SU-DHL-6 (cell line): ENCODE results near the gene KCNC1.
A peak's percentile ranks its signal among the peaks of the same experiment; 100 is the strongest.

Source experiments
- H2AFZ ChIP-seq: fragments of 200-600 bp; sonication (generic); 2 replicates; pipeline ENCODE4 v1.6.1; 2014; ENCODE audit warnings: low read depth, mild to moderate bottlenecking, moderate library complexity, mixed read lengths, antibody characterized with exemption, low read length; ENCODE audit not compliant: severe bottlenecking
- H3F3A ChIP-seq: fragments of 200-600 bp; shearing (Covaris generic); 2 replicates; pipeline ENCODE4 v1.6.0; 2016; ENCODE audit warnings: antibody characterized with exemption, mild to moderate bottlenecking; ENCODE audit not compliant: insufficient read depth
- H3K27ac ChIP-seq: fragments of 200-600 bp; sonication (generic); 2 replicates; pipeline ENCODE4 v1.5.1; 2016; ENCODE audit warnings: low read depth, mild to moderate bottlenecking, low read length, moderate library complexity, mixed read lengths
- H3K27me3 ChIP-seq: fragments of 200-600 bp; sonication (generic), shearing (Covaris generic); 2 replicates; pipeline ENCODE4 v1.6.0; 2014; ENCODE audit warnings: mild to moderate bottlenecking, low read length
- H3K36me3 ChIP-seq: fragments of 200-600 bp; sonication (generic); 2 replicates; pipeline ENCODE4 v1.6.1; 2014; ENCODE audit warnings: mild to moderate bottlenecking, low read length, mixed read lengths
- H3K4me2 ChIP-seq: fragments of 300-600, 200-600 bp; shearing (Covaris generic), sonication (generic); 2 replicates; pipeline ENCODE4 v1.6.0; 2014; ENCODE audit warnings: low read length, low read depth, mild to moderate bottlenecking; ENCODE audit not compliant: poor library complexity, severe bottlenecking
- H3K4me3 ChIP-seq: fragments of 200-600 bp; sonication (generic); 2 replicates; pipeline ENCODE4 v1.5.1; 2014; ENCODE audit warnings: antibody characterized with exemption, low read length, mild to moderate bottlenecking, mixed read lengths; ENCODE audit not compliant: insufficient read depth, poor library complexity, severe bottlenecking
- H3K79me2 ChIP-seq: fragments of 200-600 bp; sonication (generic); 2 replicates; pipeline ENCODE4 v1.6.1; 2014; ENCODE audit warnings: mild to moderate bottlenecking, low read length, moderate library complexity; ENCODE audit not compliant: insufficient read depth
- H3K9ac ChIP-seq: fragments of 200-600 bp; sonication (generic); 2 replicates; pipeline ENCODE4 v1.7.0; 2014; ENCODE audit warnings: mild to moderate bottlenecking, low read length
- H3K9me2 ChIP-seq: fragments of 200-600 bp; sonication (generic); replicated peaks from 2 replicates; pipeline ENCODE4 v1.6.1; 2014; ENCODE audit warnings: low read length; ENCODE audit not compliant: insufficient read depth
- H3K9me3 ChIP-seq: fragments of 200-600 bp; sonication (generic); 2 replicates; pipeline ENCODE4 v1.6.1; 2014; ENCODE audit warnings: low read length, mixed read lengths; ENCODE audit not compliant: insufficient read depth
- H4K20me1 ChIP-seq: fragments of 200-600 bp; sonication (generic); 2 replicates; pipeline ENCODE4 v1.6.1; 2014; ENCODE audit warnings: low read depth, mild to moderate bottlenecking, antibody characterized with exemption, low read length, moderate library complexity, mixed read lengths
- EZH2phosphoT487 ChIP-seq: fragments of 200-600 bp; sonication (generic), shearing (Covaris generic); conservative IDR thresholded peaks from 2 replicates; pipeline ENCODE4 v1.6.1; 2018; ENCODE audit warnings: mild to moderate bottlenecking, antibody characterized with exemption, low read length, moderate library complexity, mixed read lengths
- TF ChIP-seq, protein P1 (sequence below): fragments of 200-600 bp; sonication (generic); IDR thresholded peaks from one replicate; pipeline ENCODE4 v1.5.1; 2017; ENCODE audit warnings: antibody characterized with exemption, mild to moderate bottlenecking, low read length, moderate library complexity; ENCODE audit not compliant: insufficient read depth, poor library complexity, severe bottlenecking

The KCNC1 gene

DNA sequence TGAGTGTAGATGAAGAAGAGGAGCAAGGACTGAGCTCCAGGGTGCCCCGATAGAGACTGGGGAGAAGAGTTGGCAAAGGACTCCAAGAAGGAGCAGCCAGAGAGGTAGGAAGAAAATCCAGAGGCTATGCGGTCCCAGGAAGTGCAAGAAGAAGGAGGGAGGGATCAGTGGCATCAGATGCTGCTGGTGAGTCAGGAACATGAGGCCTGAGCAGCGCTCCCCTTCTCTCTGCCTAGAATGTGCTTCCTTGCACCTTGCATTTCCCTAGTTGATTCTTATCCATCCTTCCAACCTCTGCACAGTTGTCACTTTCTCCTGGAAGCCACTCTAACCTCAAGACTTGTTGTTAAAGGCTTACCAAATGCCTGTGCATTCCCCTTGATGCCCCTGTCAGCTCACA, 21.3 kb downstream of the KCNC1 start:
- Histone ChIP-seq H3K36me3 (no peaks in the 10 kb centered on the region), H3K9me3 (no peaks in the 10 kb centered on the region), H3K9ac (no peak overlapping the region), H3F3A (no peaks in the 10 kb centered on the region), H3K4me3 (no peak overlapping the region), H3K9me2 (no peaks in the 10 kb centered on the region), H3K4me2 (no peak overlapping the region), H3K27me3 (no peaks in the 10 kb centered on the region), H3K27ac (no peak overlapping the region), H2AFZ (no peak overlapping the region), H4K20me1 (no peaks in the 10 kb centered on the region), H3K79me2 (no peaks in the 10 kb centered on the region)
- no peak for TF ChIP-seq EZH2phosphoT487
- TF ChIP-seq, protein P1, sequence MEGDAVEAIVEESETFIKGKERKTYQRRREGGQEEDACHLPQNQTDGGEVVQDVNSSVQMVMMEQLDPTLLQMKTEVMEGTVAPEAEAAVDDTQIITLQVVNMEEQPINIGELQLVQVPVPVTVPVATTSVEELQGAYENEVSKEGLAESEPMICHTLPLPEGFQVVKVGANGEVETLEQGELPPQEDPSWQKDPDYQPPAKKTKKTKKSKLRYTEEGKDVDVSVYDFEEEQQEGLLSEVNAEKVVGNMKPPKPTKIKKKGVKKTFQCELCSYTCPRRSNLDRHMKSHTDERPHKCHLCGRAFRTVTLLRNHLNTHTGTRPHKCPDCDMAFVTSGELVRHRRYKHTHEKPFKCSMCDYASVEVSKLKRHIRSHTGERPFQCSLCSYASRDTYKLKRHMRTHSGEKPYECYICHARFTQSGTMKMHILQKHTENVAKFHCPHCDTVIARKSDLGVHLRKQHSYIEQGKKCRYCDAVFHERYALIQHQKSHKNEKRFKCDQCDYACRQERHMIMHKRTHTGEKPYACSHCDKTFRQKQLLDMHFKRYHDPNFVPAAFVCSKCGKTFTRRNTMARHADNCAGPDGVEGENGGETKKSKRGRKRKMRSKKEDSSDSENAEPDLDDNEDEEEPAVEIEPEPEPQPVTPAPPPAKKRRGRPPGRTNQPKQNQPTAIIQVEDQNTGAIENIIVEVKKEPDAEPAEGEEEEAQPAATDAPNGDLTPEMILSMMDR: no peak

DNA sequence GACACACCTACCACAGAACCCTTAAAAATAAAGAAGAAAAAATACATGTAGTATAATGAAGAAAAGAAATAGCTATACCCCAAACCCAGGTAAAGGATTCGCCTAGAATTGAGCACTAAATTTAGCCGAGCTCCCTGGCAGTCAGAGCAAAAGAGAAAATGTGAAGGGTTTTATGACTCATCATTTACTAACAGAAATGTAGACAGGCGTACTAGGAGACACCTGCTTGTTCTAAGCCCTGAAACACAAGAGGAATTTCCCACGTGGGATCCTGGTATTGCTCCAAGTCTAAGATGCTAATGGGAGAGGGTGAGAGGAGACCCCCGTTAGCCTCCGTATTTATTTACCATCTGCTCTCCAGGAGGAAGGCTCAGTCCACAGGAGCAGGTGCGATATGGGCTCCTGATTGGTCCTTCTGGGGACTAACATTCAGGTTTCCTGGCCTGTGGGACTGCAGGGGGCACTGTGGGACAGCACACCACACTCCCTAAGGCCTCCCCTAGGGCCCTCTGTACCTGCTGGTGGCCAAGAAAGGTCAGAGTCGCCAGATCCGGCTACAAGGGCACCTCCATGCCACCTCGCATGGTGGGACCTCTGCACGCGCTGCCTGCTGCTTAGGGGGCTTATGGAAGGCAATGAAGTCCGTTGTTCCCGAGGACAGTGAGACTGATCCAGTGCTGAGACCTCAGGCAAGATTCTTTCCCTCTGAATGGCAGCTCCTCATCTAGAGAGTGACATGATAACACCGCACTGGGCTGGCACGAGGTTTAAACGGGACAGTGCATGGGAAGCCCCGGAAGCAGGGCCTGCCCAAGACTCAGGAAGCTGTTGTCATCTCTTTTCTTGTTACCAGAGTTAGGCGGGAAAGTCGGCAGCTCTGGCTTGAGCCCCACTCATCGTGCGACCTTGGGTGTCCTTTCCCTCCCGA, 25.8 kb downstream of the KCNC1 start:
- no peak for TF ChIP-seq EZH2phosphoT487
- TF ChIP-seq, protein P1: peak; percentile 75
- Histone ChIP-seq H3K9me3 (no peaks in the 10 kb centered on the region), H3K9me2 (no peaks in the 10 kb centered on the region), H3K9ac (no peak overlapping the region), H3K27ac (no peak overlapping the region), H3K4me2 (no peak overlapping the region), H3K36me3 (no peaks in the 10 kb centered on the region), H3F3A (no peaks in the 10 kb centered on the region), H3K27me3 (no peaks in the 10 kb centered on the region), H4K20me1 (no peaks in the 10 kb centered on the region), H3K79me2 (no peaks in the 10 kb centered on the region), H2AFZ (no peak overlapping the region), H3K4me3 (no peak overlapping the region)

- Histone ChIP-seq H3K4me2 (no peak overlapping the region), H2AFZ (no peak overlapping the region), H3K79me2 (no peaks in the 10 kb centered on the region), H3K9me2 (no peaks in the 10 kb centered on the region), H3K9ac (no peak overlapping the region), H3K27ac (no peak overlapping the region), H3K27me3 (no peaks in the 10 kb centered on the region), H3K4me3 (no peak overlapping the region), H3K9me3 (no peaks in the 10 kb centered on the region), H4K20me1 (no peaks in the 10 kb centered on the region), H3K36me3 (no peaks in the 10 kb centered on the region), H3F3A (no peaks in the 10 kb centered on the region)
- TF ChIP-seq, protein P1: no peak
- no peak for TF ChIP-seq EZH2phosphoT487
Measured at GRCh38 chr11:17762309-17762974, 27.9 kb downstream of the KCNC1 start.
